WI38 (cell line): ENCODE measurements around the gene STAT3.
"Not testable (repeated sequence)": the region's sequence is repeated elsewhere in the genome, so short reads cannot be mapped to it uniquely, and the experiment has no call there.

Source experiments
- H3K4me3 ChIP-seq: 2 replicates; pipeline ENCODE4 v1.5.1; 2011; ENCODE audit warnings: low read depth, mild to moderate bottlenecking, control low read depth, low read length
- TF ChIP-seq, protein P1 (sequence below): IDR thresholded peaks from 2 replicates; pipeline ENCODE4 v1.5.1; 2012; ENCODE audit warnings: low read depth, mild to moderate bottlenecking, control low read depth, low read length

Gene STAT3

GRCh38 chr17:42362245-42362961, 25.8 kb downstream of the STAT3 start:
- TF ChIP-seq, protein P1, sequence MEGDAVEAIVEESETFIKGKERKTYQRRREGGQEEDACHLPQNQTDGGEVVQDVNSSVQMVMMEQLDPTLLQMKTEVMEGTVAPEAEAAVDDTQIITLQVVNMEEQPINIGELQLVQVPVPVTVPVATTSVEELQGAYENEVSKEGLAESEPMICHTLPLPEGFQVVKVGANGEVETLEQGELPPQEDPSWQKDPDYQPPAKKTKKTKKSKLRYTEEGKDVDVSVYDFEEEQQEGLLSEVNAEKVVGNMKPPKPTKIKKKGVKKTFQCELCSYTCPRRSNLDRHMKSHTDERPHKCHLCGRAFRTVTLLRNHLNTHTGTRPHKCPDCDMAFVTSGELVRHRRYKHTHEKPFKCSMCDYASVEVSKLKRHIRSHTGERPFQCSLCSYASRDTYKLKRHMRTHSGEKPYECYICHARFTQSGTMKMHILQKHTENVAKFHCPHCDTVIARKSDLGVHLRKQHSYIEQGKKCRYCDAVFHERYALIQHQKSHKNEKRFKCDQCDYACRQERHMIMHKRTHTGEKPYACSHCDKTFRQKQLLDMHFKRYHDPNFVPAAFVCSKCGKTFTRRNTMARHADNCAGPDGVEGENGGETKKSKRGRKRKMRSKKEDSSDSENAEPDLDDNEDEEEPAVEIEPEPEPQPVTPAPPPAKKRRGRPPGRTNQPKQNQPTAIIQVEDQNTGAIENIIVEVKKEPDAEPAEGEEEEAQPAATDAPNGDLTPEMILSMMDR = no peak

GRCh38 chr17:42361781-42362186, 26.5 kb downstream of the STAT3 start:
- TF ChIP-seq, protein P1 = no peak
- H3K4me3 ChIP-seq = no peak overlapping the region

More at GRCh38 chr17:42362245-42362961, 25.8 kb downstream of the STAT3 start:
- no peak overlapping the region for H3K4me3 ChIP-seq

DNA sequence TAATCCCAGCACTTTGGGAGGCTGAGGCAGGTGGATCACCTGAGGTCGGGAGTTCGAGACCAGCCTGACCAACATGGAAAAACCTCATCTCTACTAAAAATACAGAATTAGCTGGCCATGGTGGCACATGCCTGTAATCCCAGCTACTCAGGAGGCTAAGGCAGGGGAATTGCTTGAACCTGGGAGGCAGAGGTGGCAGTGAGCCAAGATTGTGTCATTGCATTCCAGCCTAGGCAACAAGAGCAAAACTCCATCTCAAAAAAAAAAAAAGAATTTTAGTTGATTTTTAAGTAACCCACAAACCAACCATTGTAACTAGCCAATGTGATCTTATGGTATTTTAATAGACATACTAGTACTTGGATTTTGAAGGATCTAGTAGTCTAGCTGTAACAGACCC, 27.9 kb downstream of the STAT3 start:
- H3K4me3 ChIP-seq = not testable (repeated sequence)

GRCh38 chr17:42359133-42359532, 29.1 kb downstream of the STAT3 start:
- TF ChIP-seq, protein P1 = no peak
- no peak overlapping the region for H3K4me3 ChIP-seq

- TF ChIP-seq, protein P1 = no peak
- no peak overlapping the region for H3K4me3 ChIP-seq
These were observed 29.8 kb downstream of the STAT3 start for GRCh38 chr17:42358434-42358833.

GRCh38 chr17:42354956-42355843, 33.0 kb downstream of the STAT3 start:
- TF ChIP-seq, protein P1 = no peak
- no peak overlapping the region for H3K4me3 ChIP-seq

DNA sequence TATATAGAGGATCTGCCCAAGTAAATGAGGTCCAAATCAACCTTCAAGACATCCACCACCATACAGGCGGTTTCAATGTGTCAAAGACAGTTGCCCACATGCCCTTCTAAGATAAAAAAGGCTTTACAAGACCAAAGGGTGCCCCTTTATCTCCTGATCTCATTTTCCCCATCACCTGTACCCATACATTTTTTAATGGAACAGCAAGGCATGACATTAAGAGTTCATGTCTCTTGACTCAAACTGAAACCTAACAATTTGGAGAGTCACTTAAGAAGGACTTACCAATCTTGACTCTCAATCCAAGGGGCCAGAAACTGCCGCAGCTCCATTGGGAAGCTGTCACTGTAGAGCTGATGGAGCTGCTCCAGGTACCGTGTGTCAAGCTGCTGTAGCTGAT, 40.1 kb downstream of the STAT3 start:
- TF ChIP-seq, protein P1 = no peak
- no peak overlapping the region for H3K4me3 ChIP-seq
